ENCODE results near the gene MYBL2. TPM values are rescaled to one million over a fixed set of nuclear protein-coding genes. Genes with fewer than 3 reads are reported as not detected.

MYBL2 gene
- total and polyA plus RNA-seq, 12 donors = 0.09 to 6.0 (median 0.27) TPM; not detected in 2

- 89 to 91% methylated on average over 13 of the region's 13 CpGs for WGBS, 2 donors
- Histone ChIP-seq H3K36me3 (no peaks in the 10 kb centered on the region), H3K27ac (no peak overlapping the region), H3K9me3 (no peaks in the 10 kb centered on the region), H3K4me1 (peaks cover 0 to 3% (median 0%) of the 10 kb centered on the region in 9 donors), H3K4me3 (no peak overlapping the region), H3K27me3 (no peaks in the 10 kb centered on the region)
- no peak for TF ChIP-seq CTCF (IDR thresholded peaks at IDR 0.05)
- DNase-seq = no peak
- intact Hi-C loops (cut with DNase I) = loop anchor here in 1 of 10 donors (10.0 kb wide), 1 partner anchor 152 kb away; no protein-coding TSS in a partner anchor
- ATAC-seq = peak in 1 of 8 donors; percentile 11
Observed at GRCh38 chr20:43686820-43687219, 19.9 kb downstream of the MYBL2 start.

DNA sequence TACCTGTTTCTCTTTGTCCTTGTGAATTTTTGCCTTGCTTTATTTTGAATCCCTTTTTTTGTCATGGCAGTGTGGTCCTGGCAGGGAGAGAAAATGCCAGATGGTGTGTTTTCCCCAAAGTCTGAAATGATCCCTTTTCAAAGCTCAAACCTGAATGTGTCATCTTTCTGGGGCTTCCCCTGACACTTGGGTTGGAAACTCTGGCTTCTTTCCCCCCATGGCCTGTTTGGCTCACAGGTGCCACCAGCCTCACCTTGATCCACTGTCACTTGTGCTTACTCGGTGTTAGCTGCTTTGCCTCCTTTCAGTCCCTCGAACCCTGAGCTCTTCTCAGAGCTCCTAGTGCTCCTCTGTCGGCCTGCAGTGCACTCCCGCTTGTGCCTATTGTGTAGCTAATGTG is 22.3 kb downstream of the MYBL2 start:
- WGBS, 2 donors = 90 to 95% methylated on average over 4 of the region's 4 CpGs
- no peak for TF ChIP-seq CTCF (IDR thresholded peaks at IDR 0.05)
- H3K27ac ChIP-seq = no peak overlapping the region
- intact Hi-C loops (cut with DNase I) = loop anchor here in 1 of 10 donors (10.0 kb wide), 1 partner anchor 154 kb away; no protein-coding TSS in a partner anchor
- H3K27me3 ChIP-seq = no peaks in the 10 kb centered on the region
- ATAC-seq (no peak), DNase-seq (no peak)
- H3K4me3 ChIP-seq = no peak overlapping the region
- no peaks in the 10 kb centered on the region for H3K4me1 ChIP-seq
- no peaks in the 10 kb centered on the region for H3K9me3 ChIP-seq
- peaks cover 0 to 3% (median 0%) of the 10 kb centered on the region in 9 donors for H3K36me3 ChIP-seq

- Histone ChIP-seq H3K4me3 (no peak overlapping the region), H3K36me3 (peaks cover 0 to 3% (median 0%) of the 10 kb centered on the region in 9 donors), H3K27me3 (no peaks in the 10 kb centered on the region), H3K9me3 (no peaks in the 10 kb centered on the region), H3K4me1 (no peaks in the 10 kb centered on the region), H3K27ac (no peak overlapping the region)
- ATAC-seq (no peak), DNase-seq (no peak)
- intact Hi-C loops (cut with DNase I) = loop anchor here in 2 of 10 donors (5.0 to 10.0 kb wide), 2 partner anchors 156 to 244 kb away; no protein-coding TSS in a partner anchor
- TF ChIP-seq CTCF (IDR thresholded peaks at IDR 0.05) = no peak
- 88 to 92% methylated on average over 9 of the region's 9 CpGs for WGBS, 2 donors
Observed at GRCh38 chr20:43690943-43691598, 24.2 kb downstream of the MYBL2 start.

DNA sequence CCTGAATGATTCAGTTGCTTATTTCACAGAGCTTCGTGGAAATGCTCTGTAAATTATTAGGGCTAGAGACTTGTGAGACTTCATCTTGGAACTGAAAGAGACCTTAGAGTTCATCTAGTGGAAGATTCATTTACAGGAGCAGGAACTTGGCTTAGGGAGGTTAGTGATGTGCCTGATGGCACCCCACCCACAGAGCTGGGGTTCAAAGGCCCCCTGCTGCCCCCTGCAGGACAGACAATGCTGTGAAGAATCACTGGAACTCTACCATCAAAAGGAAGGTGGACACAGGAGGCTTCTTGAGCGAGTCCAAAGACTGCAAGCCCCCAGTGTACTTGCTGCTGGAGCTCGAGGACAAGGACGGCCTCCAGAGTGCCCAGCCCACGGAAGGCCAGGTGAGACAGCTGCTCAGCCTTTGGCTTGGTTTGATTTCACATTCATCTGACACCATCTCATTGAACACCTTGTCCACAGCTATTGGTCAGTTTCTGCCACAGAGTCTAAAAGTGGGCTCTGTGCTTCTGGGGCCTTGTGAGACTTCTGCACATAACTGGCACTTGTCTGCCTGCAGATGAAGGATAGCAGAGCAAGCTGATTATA is 25.1 kb downstream of the MYBL2 start:
- Histone ChIP-seq H3K36me3 (peaks cover 0 to 3% (median 0%) of the 10 kb centered on the region in 9 donors), H3K27me3 (no peaks in the 10 kb centered on the region), H3K4me1 (no peaks in the 10 kb centered on the region), H3K9me3 (no peaks in the 10 kb centered on the region), H3K4me3 (no peak overlapping the region), H3K27ac (no peak overlapping the region)
- TF ChIP-seq CTCF (IDR thresholded peaks at IDR 0.05) = peak in 7 of 9 donors; percentile 33 to 62 (median 41)
- DNase-seq (no peak), ATAC-seq (no peak)
- intact Hi-C loops (cut with DNase I) = loop anchor here in 2 of 10 donors (5.0 to 10.0 kb wide), 2 partner anchors 157 to 245 kb away; no protein-coding TSS in a partner anchor
- WGBS, 2 donors = 84 to 92% methylated on average over 5 of the region's 5 CpGs
